Measurements from ENCODE around the gene SNRPD3. TPM values are rescaled to one million over a fixed set of nuclear protein-coding genes. Genes with fewer than 3 reads are reported as not detected.

SNRPD3 gene
- total RNA-seq, 1 experiment from 2014 or later, result 220 TPM

- POLR2A ChIA-PET (ENCODE audit: low non-redundant PET), result no interaction called here
- TF ChIP-seq EZH2 (IDR thresholded peaks at IDR 0.05; ENCODE audit: borderline replicate concordance, low read depth, low read length, poor library complexity, severe bottlenecking), result no peak
- TF ChIP-seq CTCF (conservative IDR thresholded peaks at IDR 0.05; ENCODE audit: low read depth, low read length), result no peak
Measured at GRCh38 chr22:24514241-24515026, 41.4 kb upstream of the SNRPD3 start.

GRCh38 chr22:24515027-24515338 is 40.8 kb upstream of the SNRPD3 start:
- Histone ChIP-seq H3K9me3 (ENCODE audit: low read depth, low read length, poor library complexity, severe bottlenecking) (no peaks in the 10 kb centered on the region), H3K27ac (ENCODE audit: low read depth, low read length, poor library complexity, severe bottlenecking) (no peak overlapping the region), H3K4me3 (ENCODE audit: low read depth, low read length, poor library complexity, severe bottlenecking) (no peak overlapping the region), H3K4me1 (ENCODE audit: insufficient read depth, low read length, poor library complexity, severe bottlenecking) (peaks cover 13% of the 10 kb centered on the region), H3K36me3 (ENCODE audit: insufficient read depth, low read length, poor library complexity, severe bottlenecking) (no peaks in the 10 kb centered on the region), H3K27me3 (replicated peaks; ENCODE audit: insufficient read depth, low read depth, low read length, poor library complexity) (no peaks in the 10 kb centered on the region)
- DNase-seq (ENCODE audit: low spot score), result no peak
- intact Hi-C loops (cut with micrococcal nuclease; ENCODE audit: unreplicated experiment), result no loop called here
- BruUV-seq (replicated peaks), result no TSS peak
- CTCF ChIA-PET, result no interaction called here
- no peak for TF ChIP-seq CTCF (conservative IDR thresholded peaks at IDR 0.05; ENCODE audit: low read depth, low read length)
- TF ChIP-seq EZH2 (IDR thresholded peaks at IDR 0.05; ENCODE audit: borderline replicate concordance, low read depth, low read length, poor library complexity, severe bottlenecking), result no peak
- POLR2A ChIA-PET (ENCODE audit: low non-redundant PET), result no interaction called here

More at GRCh38 chr22:24514241-24515026, 41.4 kb upstream of the SNRPD3 start:
- no peak overlapping the region for H3K4me3 ChIP-seq (ENCODE audit: low read depth, low read length, poor library complexity, severe bottlenecking)
- intact Hi-C loops (cut with micrococcal nuclease; ENCODE audit: unreplicated experiment), result no loop called here
- H3K4me1 ChIP-seq (ENCODE audit: insufficient read depth, low read length, poor library complexity, severe bottlenecking), result peaks cover 13% of the 10 kb centered on the region
- H3K9me3 ChIP-seq (ENCODE audit: low read depth, low read length, poor library complexity, severe bottlenecking), result no peaks in the 10 kb centered on the region
- no peak for DNase-seq (ENCODE audit: low spot score)
- no TSS peak for BruUV-seq (replicated peaks)
- no peak overlapping the region for H3K27ac ChIP-seq (ENCODE audit: low read depth, low read length, poor library complexity, severe bottlenecking)
- H3K36me3 ChIP-seq (ENCODE audit: insufficient read depth, low read length, poor library complexity, severe bottlenecking), result no peaks in the 10 kb centered on the region
- no peaks in the 10 kb centered on the region for H3K27me3 ChIP-seq (replicated peaks; ENCODE audit: insufficient read depth, low read depth, low read length, poor library complexity)
- CTCF ChIA-PET, result no interaction called here

DNA sequence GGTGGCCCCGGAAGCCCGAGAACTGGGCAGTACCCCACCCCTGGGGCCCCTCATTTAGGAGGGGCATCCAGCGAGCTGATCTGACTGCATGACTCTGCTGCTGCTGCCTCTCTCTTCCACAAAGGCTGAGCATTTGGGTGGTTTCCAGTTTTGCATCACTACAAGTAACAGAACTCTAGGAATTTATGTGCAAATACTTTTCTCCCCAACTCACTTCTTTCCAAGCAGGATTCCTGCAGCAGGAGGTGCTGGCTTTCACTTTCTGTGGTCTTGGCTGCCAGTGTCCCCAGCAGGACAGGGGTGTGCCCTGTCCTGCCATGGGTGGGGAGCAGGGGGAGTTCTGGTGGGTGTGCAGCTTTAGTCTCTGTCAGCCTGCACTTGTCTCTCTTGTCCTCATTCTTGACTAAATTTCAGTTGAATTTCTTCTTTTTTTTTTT is 39.5 kb upstream of the SNRPD3 start:
- no peaks in the 10 kb centered on the region for H3K27me3 ChIP-seq (replicated peaks; ENCODE audit: insufficient read depth, low read depth, low read length, poor library complexity)
- H3K4me1 ChIP-seq (ENCODE audit: insufficient read depth, low read length, poor library complexity, severe bottlenecking), result peaks cover 13% of the 10 kb centered on the region
- H3K9me3 ChIP-seq (ENCODE audit: low read depth, low read length, poor library complexity, severe bottlenecking), result no peaks in the 10 kb centered on the region
- no peaks in the 10 kb centered on the region for H3K36me3 ChIP-seq (ENCODE audit: insufficient read depth, low read length, poor library complexity, severe bottlenecking)
- H3K27ac ChIP-seq (ENCODE audit: low read depth, low read length, poor library complexity, severe bottlenecking), result no peak overlapping the region
- no peak for DNase-seq (ENCODE audit: low spot score)
- intact Hi-C loops (cut with micrococcal nuclease; ENCODE audit: unreplicated experiment), result no loop called here
- ChIA-PET CTCF (no interaction called here), POLR2A (ENCODE audit: low non-redundant PET) (no interaction called here)
- TF ChIP-seq CTCF (conservative IDR thresholded peaks at IDR 0.05; ENCODE audit: low read depth, low read length) (no peak), EZH2 (IDR thresholded peaks at IDR 0.05; ENCODE audit: borderline replicate concordance, low read depth, low read length, poor library complexity, severe bottlenecking) (no peak)
- no peak overlapping the region for H3K4me3 ChIP-seq (ENCODE audit: low read depth, low read length, poor library complexity, severe bottlenecking)
- BruUV-seq (replicated peaks), result no TSS peak

Data from A673 (cell line).